Left lung (tissue), 10 donors: ENCODE measurements around the gene NUDT12. TPM values are rescaled to one million over a fixed set of nuclear protein-coding genes. Genes with fewer than 3 reads are reported as not detected.
A peak's percentile ranks its signal among the peaks of the same experiment; 100 is the strongest.

Experiments
- ATAC-seq: fragments of 200-7000 bp; cut with Tn5 transposase; one replicate; pipeline ENCODE4 v1.9.1; 2020; ENCODE audit warnings: moderate library complexity
- DNase-seq, 4 donors: peaks; one replicate each; pipeline ENCODE4 v3.0.0-alpha.2; 2013 to 2020
- H3K27ac ChIP-seq, 2 donors: fragments of 200-600 bp; sonication (generic) in 1 of 2; one replicate each; pipeline versions ENCODE4 v1.5.0 to v1.8.0; 2020 to 2021
- H3K27me3 ChIP-seq, 2 donors: fragments of 200-600 bp; sonication (generic) in 1 of 2; one replicate each; pipeline versions ENCODE4 v1.5.0 to v1.8.0; 2020 to 2021
- H3K36me3 ChIP-seq, 2 donors: fragments of 200-600 bp; sonication (generic) in 1 of 2; one replicate each; pipeline versions ENCODE4 v1.5.0 to v1.8.0; 2020 to 2021
- H3K4me1 ChIP-seq, 2 donors: fragments of 200-600 bp; one replicate each; pipeline ENCODE4 v1.8.0; 2021
- H3K4me3 ChIP-seq, 2 donors: fragments of 200-600 bp; sonication (generic) in 1 of 2; one replicate each; pipeline versions ENCODE4 v1.5.0 to v1.8.0; 2020 to 2021; ENCODE audit warnings: mild to moderate bottlenecking in 1 of 2
- H3K9me3 ChIP-seq, 2 donors: fragments of 200-600 bp; sonication (generic) in 1 of 2; one replicate each; pipeline versions ENCODE4 v1.5.0 to v1.8.0; 2020 to 2021
- CTCF ChIP-seq, 2 donors: fragments of 200-600 bp; sonication (generic) in 1 of 2; IDR thresholded peaks; one replicate each; pipeline versions ENCODE4 v1.5.0 to v1.8.0; 2021; ENCODE audit warnings: antibody characterized with exemption in 2 of 2
- intact Hi-C, 2 donors: fragments of 100-400 bp; cut with DNase I; formaldehyde crosslinking; loops; one replicate each; pipeline versions ENCODE4 v1.11.2 to v1.14.2; 2022
- polyA plus RNA-seq, 6 donors: library from polyadenylated mRNA; unstranded; fragments of 120-200 nt; gene quantifications; one replicate each; pipeline ENCODE4 v1.2.1, GENCODE V29; 2013; ENCODE audit not compliant: insufficient read length in 6 of 6
- total RNA-seq, 2 donors: library from RNA; stranded (reverse); fragmentation: NEBNext Ultra II Directional; extraction: Animal tissue kit (Norgen Biotek cat#: 25700); gene quantifications; one replicate each; pipeline ENCODE4 v1.2.1, GENCODE V29; 2021
- donor health status: DM: no; HTN: yes; CAD: no.
- donor health status: DM: no; HTN: no; CAD: no.

Gene NUDT12
- total and polyA plus RNA-seq, 8 donors = 11.2 to 21.5 (median 18.0) TPM

GRCh38 chr5:103532086-103532734, 30.4 kb downstream of the NUDT12 start:
- no peaks in the 10 kb centered on the region for H3K4me1 ChIP-seq
- H3K27me3 ChIP-seq = no peaks in the 10 kb centered on the region
- no peaks in the 10 kb centered on the region for H3K36me3 ChIP-seq
- H3K27ac ChIP-seq = no peak overlapping the region
- intact Hi-C loops = no loop called here
- DNase-seq = peak in 1 of 4 donors; percentile 21
- H3K9me3 ChIP-seq = no peaks in the 10 kb centered on the region
- no peak overlapping the region for H3K4me3 ChIP-seq
- ATAC-seq = peak; percentile 95
- TF ChIP-seq CTCF (IDR thresholded peaks at IDR 0.05) = no peak

GRCh38 chr5:103526164-103526915, 36.2 kb downstream of the NUDT12 start:
- Histone ChIP-seq H3K27ac (no peak overlapping the region), H3K27me3 (no peaks in the 10 kb centered on the region), H3K4me3 (no peak overlapping the region), H3K4me1 (no peaks in the 10 kb centered on the region), H3K9me3 (no peaks in the 10 kb centered on the region), H3K36me3 (no peaks in the 10 kb centered on the region)
- no peak for TF ChIP-seq CTCF (IDR thresholded peaks at IDR 0.05)
- ATAC-seq (no peak), DNase-seq (no peak)
- intact Hi-C loops = no loop called here

GRCh38 chr5:103525361-103525760, 37.2 kb downstream of the NUDT12 start:
- Histone ChIP-seq H3K27me3 (no peaks in the 10 kb centered on the region), H3K4me1 (no peaks in the 10 kb centered on the region), H3K36me3 (no peaks in the 10 kb centered on the region), H3K27ac (no peak overlapping the region), H3K4me3 (no peak overlapping the region), H3K9me3 (no peaks in the 10 kb centered on the region)
- ATAC-seq = no peak
- TF ChIP-seq CTCF (IDR thresholded peaks at IDR 0.05) = no peak
- intact Hi-C loops = no loop called here
- no peak for DNase-seq

- Histone ChIP-seq H3K4me3 (no peak overlapping the region), H3K36me3 (no peaks in the 10 kb centered on the region), H3K4me1 (no peaks in the 10 kb centered on the region), H3K9me3 (no peaks in the 10 kb centered on the region), H3K27ac (no peak overlapping the region), H3K27me3 (no peaks in the 10 kb centered on the region)
- DNase-seq (no peak), ATAC-seq (peak; percentile 37)
- no peak for TF ChIP-seq CTCF (IDR thresholded peaks at IDR 0.05)
- intact Hi-C loops = no loop called here
These were observed 39.3 kb downstream of the NUDT12 start for GRCh38 chr5:103523319-103523718.

- intact Hi-C loops = no loop called here
- ATAC-seq = peak; percentile 72
These were observed 40.0 kb downstream of the NUDT12 start for GRCh38 chr5:103522586-103522985.

More at GRCh38 chr5:103522586-103522985, 40.0 kb downstream of the NUDT12 start:
- Histone ChIP-seq H3K9me3 (no peaks in the 10 kb centered on the region), H3K4me3 (no peak overlapping the region), H3K4me1 (no peaks in the 10 kb centered on the region), H3K36me3 (no peaks in the 10 kb centered on the region), H3K27ac (no peak overlapping the region), H3K27me3 (no peaks in the 10 kb centered on the region)
- TF ChIP-seq CTCF (IDR thresholded peaks at IDR 0.05) = no peak
- no peak for DNase-seq
